Stimulated activated naive CD8-positive, alpha-beta T cell treated with anti-CD3 and anti-CD28 coated beads, Interleukin-15, amount 100 ng/mL, for 72 hours (primary cell): ENCODE results near the gene GMPR2.
"Not testable (repeated sequence)": the region's sequence is repeated elsewhere in the genome, so short reads cannot be mapped to it uniquely, and the experiment has no call there.

Source experiments
- ATAC-seq: fragments of 150-1000 bp; cut with Tn5 transposase; 2 replicates; pipeline ENCODE4 v1.10.0; 2021; ENCODE audit warnings: mild to moderate bottlenecking, moderate library complexity
- DNase-seq, 2 donors: peaks; one replicate each; pipeline ENCODE4 v3.0.0; 2021 to 2022
- H3K27ac Mint-ChIP-seq, 2 donors: one replicate each; pipeline ENCODE4 v1.8.0; 2022; ENCODE audit warnings: mild to moderate bottlenecking in 2 of 2, mixed read lengths in 2 of 2, moderate library complexity in 2 of 2
- H3K27me3 Mint-ChIP-seq: one replicate; pipeline ENCODE4 v1.8.0; 2022; ENCODE audit warnings: mixed read lengths
- H3K4me1 Mint-ChIP-seq: one replicate; pipeline ENCODE4 v1.8.0; 2022; ENCODE audit warnings: mild to moderate bottlenecking, mixed read lengths
- H3K4me3 Mint-ChIP-seq, 2 donors: one replicate each; pipeline ENCODE4 v1.8.0; 2022; ENCODE audit warnings: mild to moderate bottlenecking in 2 of 2, mixed read lengths in 2 of 2, moderate library complexity in 1 of 2
- H3K9me3 Mint-ChIP-seq, 2 donors: one replicate each; pipeline ENCODE4 v1.8.0; 2022; ENCODE audit warnings: mixed read lengths in 2 of 2

The GMPR2 gene

DNA sequence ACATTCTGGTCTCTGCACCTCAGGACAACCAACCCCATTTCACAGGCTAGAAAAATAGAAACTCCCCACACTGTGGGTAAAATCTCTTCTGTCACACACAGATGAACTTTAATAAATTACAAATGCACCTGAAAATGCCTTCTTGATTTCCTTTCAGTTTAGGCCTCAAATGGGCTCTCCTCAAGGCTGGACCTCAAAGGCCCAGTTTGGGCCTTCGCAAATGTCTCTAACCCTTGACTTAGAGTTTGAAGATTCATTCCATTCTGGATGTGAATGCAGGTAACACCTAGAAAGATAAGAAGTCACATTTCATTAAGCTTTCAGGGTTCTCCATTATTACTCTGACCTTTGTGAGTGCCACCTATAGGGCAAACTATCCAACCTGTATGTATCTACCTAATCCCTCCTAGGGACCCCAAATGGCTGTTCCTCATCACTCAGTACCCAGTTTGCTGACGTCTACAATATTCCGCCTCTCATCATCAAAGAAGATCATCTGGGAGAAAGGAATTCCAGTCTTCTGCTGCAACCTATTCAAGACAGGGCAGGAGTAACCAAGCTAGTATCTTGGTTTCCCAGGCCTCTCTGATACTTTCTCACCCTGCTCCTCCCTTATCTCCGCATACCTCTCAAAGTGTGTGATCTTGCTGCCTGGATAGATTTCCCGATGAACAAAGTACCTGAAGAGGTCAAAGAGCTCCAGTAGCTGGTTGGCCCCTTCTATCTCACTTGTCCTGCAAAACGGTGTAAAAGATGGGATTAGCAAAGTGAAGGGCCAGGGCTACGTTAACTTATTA is 18.7 kb upstream of the GMPR2 start:
- Mint-ChIP-seq H3K27me3 (no peaks in the 10 kb centered on the region), H3K4me3 (peak overlapping the region; percentile 92 to 94), H3K27ac (peak overlapping the region; percentile 98), H3K9me3 (no peaks in the 10 kb centered on the region), H3K4me1 (peaks cover 67% of the 10 kb centered on the region)
- ATAC-seq: no peak
- no peak for DNase-seq

DNA sequence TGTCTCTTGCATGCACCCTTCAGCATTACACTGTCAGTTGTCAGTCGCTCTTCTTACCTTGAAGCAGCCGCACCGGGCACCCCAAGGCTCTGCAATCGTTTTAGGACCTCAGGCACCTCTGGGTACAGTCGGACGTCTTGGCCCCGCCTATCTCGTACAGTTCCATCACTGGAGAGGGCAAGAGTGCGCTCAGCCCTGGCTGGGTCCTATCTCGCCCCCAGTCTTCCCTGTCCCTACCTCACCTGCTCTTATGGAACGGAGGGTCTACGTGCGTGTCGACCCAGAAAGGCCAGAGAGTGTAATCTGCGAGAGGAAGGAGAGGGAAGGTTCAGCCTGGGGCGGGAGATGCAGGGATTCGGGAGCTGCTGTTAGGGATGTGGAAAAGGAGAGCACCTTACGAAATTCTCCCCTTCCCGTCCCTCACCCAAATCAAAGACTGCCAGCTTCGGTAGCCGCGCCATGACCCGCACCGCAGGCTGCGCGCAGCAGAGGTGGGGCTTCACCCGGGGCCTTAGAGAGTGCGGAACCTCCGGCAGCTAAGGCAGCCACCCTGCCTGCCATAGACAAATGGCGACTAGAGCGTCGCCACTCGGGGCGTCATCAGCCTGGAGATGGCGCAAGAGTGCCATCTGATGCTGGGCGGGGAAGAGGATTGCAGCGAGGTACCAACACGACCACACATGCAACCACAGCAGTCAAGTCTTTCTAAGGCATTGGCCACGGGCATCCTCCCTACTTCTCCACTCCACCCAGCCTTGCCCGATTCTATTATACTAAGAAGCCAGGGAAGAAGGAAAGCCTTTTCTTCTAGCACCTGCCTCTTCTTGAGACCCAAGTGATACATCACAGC is 17.0 kb upstream of the GMPR2 start, which contains the start of gene MDP1:
MDP1 (minus strand) TSS at position 572 of the 850 bp plus-strand sequence; CDS start at position 461, 111 bp downstream.
- Mint-ChIP-seq H3K9me3 (no peaks in the 10 kb centered on the region), H3K4me1 (peaks cover 64% of the 10 kb centered on the region)

DNA sequence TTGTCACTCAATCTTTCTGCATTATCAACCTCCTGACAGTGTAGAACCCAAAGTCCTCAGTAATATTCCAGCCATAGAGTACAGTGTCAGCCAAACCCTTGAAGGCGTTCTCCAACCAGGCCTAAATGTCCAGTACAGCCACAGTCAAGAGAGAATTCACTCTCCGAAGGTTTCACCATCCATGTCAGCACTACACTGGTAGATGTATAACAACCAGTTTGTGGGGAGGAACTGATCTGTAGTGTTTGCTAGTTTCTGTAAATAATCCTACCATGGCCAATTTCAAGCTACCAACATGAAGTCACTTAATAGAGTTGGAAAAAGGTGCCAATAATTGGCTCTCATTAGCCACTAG is 16.4 kb upstream of the GMPR2 start:
- Mint-ChIP-seq H3K9me3 (no peaks in the 10 kb centered on the region), H3K4me3 (peak overlapping the region; percentile 92 to 94), H3K27me3 (no peaks in the 10 kb centered on the region), H3K27ac (peak overlapping the region; percentile 50 to 89), H3K4me1 (peaks cover 59% of the 10 kb centered on the region)
- DNase-seq (no peak), ATAC-seq (no peak)

More for the DNA sequence above, 17.0 kb upstream of the GMPR2 start, which contains the start of gene MDP1:
- no peaks in the 10 kb centered on the region for H3K27me3 Mint-ChIP-seq
- peak; percentile 81 for ATAC-seq
- peak within 1 kb of the TSS; percentile 88 to 89 for H3K27ac Mint-ChIP-seq
- peak within 1 kb of the TSS; percentile 92 to 94 for H3K4me3 Mint-ChIP-seq
- DNase-seq: peak; percentile 80 to 87

DNA sequence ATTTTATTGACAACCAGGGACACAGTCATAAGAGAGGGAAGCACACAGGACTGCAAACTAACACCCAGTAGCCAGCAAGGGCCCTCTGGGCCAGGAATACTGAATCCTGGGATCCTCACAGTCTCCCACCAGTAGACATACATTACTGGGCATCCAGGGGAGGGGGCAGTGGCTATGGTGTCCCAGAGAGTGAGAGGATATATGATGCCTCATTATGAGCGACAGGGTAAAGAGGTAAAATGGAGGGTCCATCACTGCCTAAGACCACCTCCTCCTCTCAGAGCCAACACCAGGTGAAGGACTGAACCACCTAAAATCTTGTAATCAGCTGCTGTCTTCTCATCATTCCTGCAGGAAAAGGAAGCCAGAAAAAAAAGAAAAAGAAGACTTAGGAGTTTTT is 15.9 kb upstream of the GMPR2 start:
- H3K4me3 Mint-ChIP-seq: not testable (repeated sequence)

DNA sequence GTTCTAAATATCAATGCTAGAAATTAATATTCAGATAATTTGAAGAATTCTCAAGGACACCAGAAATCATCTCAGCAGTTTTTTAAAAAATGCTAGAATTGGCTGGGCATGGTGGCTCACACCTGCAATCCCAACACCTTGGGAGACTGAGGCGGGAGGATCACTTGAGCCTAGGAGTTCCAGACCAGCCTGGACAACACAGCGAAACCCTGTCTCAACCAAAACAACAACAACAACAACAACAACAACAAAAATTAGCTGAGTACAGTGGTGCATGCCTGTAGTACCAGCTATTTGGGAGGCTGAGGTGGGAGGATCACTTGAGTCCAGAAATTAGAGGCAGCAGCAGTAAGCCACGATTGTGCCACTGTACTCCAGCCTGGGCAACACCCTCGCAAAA is 13.6 kb upstream of the GMPR2 start:
- Mint-ChIP-seq H3K27ac (no peak overlapping the region), H3K27me3 (no peaks in the 10 kb centered on the region), H3K4me1 (peaks cover 31% of the 10 kb centered on the region), H3K4me3 (no peak overlapping the region), H3K9me3 (no peaks in the 10 kb centered on the region)
- DNase-seq (no peak), ATAC-seq (no peak)

More for the DNA sequence above, 15.9 kb upstream of the GMPR2 start:
- H3K27me3 Mint-ChIP-seq, DNase-seq, H3K9me3 Mint-ChIP-seq, ATAC-seq: not testable (repeated sequence)
- Mint-ChIP-seq H3K4me1 (peaks cover 53% of the 10 kb centered on the region), H3K27ac (peak overlapping the region in 1 of 2 donors; percentile 88)

DNA sequence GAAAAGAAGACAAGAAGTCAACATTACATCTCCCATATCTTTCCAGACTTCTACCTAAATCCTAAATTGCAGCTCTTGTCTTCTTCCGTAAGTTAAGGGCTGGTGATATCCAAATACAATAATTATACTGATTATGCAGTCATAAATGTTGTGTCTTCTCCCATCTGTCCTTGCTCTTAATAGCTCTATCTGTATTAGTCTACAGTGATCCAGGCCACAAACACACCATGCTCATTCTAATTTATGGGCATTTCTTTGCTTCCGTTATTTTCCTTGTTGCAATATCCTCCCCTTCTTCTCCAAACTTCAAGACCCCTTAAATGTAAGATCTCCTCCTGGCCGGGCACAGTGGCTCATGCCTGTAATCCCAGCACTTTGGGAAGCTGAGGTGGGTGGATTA is 13.2 kb upstream of the GMPR2 start:
- Mint-ChIP-seq H3K4me1 (peaks cover 30% of the 10 kb centered on the region), H3K27ac (peak overlapping the region; percentile 48 to 74), H3K9me3 (no peaks in the 10 kb centered on the region), H3K27me3 (no peaks in the 10 kb centered on the region), H3K4me3 (no peak overlapping the region)
- ATAC-seq: no peak
- no peak for DNase-seq

DNA sequence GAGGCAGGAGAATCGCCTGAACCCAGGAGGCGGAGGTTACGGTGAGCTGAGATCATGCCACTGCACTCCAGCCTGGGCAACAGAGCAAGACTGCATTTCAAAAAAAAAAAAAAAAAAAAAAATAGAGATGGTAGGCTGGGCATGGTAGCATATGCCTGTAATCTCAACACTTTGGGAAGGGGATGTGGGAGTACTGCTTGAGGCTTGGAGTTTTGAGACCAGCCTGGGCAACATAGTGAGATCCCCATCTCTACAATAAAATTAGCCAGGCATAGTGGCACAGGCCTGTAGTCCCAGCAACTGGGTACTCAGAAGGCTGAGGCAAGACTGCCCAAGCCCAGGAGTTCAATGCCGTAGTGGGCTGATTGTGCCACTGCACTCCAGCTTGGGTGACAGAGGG is 9.7 kb upstream of the GMPR2 start:
- not testable (repeated sequence) for ATAC-seq, H3K4me3 Mint-ChIP-seq, H3K9me3 Mint-ChIP-seq, H3K27me3 Mint-ChIP-seq, H3K27ac Mint-ChIP-seq, DNase-seq
- H3K4me1 Mint-ChIP-seq: peaks cover 32% of the 10 kb centered on the region

DNA sequence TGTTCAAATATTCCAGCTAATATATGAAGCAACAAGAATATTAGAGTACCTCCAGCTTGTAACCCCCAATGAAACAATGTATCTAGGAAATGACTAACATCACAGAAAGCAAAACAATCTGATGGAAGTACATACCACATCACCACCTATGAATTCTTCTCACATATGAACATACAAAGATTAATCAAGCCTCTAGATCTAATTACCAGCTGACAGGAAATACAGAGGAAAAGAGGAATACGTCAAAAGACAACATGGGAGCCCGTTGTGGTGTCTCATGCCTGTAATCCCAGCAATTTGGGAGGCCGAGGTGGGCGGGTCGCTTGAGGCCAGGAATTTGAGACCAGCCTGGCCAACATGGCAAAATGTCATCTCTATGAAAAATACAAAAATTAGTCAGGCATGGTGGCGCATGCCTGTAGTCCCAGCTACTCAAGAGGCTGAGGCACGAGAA is 8.1 kb upstream of the GMPR2 start:
- Mint-ChIP-seq H3K27ac (peak overlapping the region in 1 of 2 donors; percentile 49), H3K27me3 (no peaks in the 10 kb centered on the region), H3K4me3 (no peak overlapping the region), H3K9me3 (no peaks in the 10 kb centered on the region), H3K4me1 (peaks cover 38% of the 10 kb centered on the region)
- DNase-seq (no peak), ATAC-seq (no peak)

DNA sequence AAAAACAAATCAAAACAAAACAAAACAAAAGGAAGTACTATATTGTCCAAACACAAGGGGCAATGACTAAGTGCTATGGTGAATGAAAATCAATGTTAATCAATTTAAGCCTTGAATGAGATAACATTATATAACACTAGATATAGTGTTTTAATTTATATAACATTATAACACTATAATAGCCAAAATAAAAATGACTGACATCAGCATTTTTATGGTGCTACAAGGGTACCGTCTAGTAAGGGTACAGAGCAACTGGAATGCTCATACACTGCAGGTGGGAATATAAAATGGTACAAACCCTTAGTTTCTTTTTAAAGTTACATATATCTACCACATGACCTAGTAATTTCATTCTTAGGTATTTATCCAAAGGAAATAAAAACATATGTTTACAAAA is 6.3 kb upstream of the GMPR2 start:
- H3K4me1 Mint-ChIP-seq: peaks cover 45% of the 10 kb centered on the region
- no peak for ATAC-seq
- H3K27ac Mint-ChIP-seq: no peak overlapping the region
- no peak overlapping the region for H3K4me3 Mint-ChIP-seq
- no peaks in the 10 kb centered on the region for H3K27me3 Mint-ChIP-seq
- no peaks in the 10 kb centered on the region for H3K9me3 Mint-ChIP-seq
- DNase-seq: no peak

DNA sequence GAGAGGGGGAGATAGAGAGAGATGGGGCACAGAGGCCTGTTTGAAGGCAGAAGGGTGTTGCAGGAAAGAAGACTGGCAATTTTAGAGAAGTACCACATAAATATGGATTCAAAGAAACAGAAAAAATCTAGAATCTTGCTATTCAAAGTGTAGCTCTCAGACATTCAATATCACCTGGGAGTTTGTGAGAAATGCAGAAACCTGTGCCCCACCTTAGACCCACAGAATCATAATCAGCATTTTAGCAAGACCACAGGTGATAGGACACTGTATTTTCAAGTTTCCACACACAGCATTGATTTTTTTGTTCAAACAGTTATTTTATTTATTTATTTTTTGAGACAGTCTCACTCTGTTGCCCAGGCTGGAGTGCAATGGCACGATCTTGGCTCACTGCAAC is 3.8 kb upstream of the GMPR2 start:
- H3K4me3 Mint-ChIP-seq: no peak overlapping the region
- no peak for ATAC-seq
- H3K27me3 Mint-ChIP-seq: no peaks in the 10 kb centered on the region
- H3K4me1 Mint-ChIP-seq: peaks cover 51% of the 10 kb centered on the region
- DNase-seq: no peak
- H3K27ac Mint-ChIP-seq: no peak overlapping the region
- no peaks in the 10 kb centered on the region for H3K9me3 Mint-ChIP-seq

DNA sequence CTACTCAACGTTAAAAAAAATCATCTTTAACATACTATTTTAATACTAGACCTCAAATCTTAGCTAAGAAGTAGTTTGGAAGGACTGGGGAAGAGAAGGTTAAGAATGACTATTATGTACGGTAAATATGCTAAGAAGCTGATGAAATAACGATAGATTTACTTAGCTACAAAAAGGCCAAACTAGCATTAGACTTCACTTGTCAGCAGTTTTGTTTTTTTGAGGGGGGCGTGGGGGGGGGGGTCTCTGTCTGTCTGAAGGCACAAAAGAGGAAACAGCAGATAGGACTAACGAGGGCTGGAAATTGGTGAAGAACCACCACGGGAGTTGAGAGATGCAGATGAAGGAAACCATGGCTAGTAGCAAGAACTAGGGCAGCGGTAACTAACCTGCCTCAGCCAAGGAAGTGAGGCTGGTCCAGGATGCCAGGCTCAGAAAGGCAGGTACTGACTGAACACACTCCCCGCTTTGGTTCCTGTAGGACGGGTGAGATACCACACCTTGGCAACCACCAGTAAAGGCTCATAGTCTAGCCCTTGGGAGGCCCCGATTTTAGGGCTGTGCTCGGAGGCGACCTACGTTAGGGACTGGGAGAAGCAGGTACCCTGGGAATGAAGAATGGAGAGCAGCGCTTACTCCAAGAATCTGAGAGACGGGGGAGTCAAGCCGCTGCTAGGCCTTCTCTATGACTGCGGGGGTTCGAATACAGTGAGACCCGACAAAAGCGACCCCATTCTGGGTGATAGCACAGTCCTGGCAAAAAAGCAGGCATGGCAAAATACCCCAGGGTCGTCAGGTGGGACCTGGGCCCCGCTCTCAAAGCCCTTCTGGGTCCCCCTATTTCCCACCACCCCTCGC is 1.2 kb upstream of the GMPR2 start:
- Mint-ChIP-seq H3K27ac (peak overlapping the region; percentile 91 to 96), H3K9me3 (no peaks in the 10 kb centered on the region), H3K4me3 (peak overlapping the region; percentile 86 to 88), H3K4me1 (peaks cover 55% of the 10 kb centered on the region), H3K27me3 (no peaks in the 10 kb centered on the region)
- ATAC-seq (peak; percentile 49), DNase-seq (peak; percentile 17 to 40)

DNA sequence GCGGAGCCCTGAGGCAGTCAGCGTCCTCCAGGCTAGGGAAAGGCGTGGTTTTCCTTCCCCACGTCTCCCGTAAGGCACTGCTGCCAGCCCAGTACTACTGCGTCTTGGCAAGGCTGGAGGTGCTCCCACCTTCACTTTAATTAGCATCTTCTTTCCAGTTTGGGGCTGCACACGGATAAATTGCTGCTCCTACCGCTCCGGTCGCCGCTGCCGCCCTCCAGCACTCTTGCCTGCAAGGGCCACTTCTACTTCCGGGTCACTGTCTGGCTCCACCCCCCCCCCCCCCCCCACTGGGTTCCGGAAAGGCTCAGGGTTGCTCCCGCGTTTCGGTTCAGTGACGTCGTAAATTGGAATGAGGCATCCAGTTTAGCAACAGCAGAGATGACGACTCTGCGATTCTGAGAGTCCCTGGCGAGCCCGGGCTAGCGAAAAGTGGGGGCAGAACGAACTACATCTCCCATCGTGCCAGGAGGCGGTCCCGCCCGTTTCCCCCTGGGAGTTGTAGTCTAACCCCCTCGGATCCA is 546 bp upstream of the GMPR2 start, which contains the start of gene NEDD8:
NEDD8 (minus strand) TSS at position 247 of the 524 bp plus-strand sequence; CDS start at position 147, 100 bp downstream.
- DNase-seq (peak; percentile 85 to 91), ATAC-seq (peak; percentile 91)
- Mint-ChIP-seq H3K9me3 (no peaks in the 10 kb centered on the region), H3K4me3 (peak within 1 kb of the TSS; percentile 86 to 88), H3K27ac (peak within 1 kb of the TSS; percentile 91 to 96), H3K4me1 (peaks cover 57% of the 10 kb centered on the region), H3K27me3 (no peaks in the 10 kb centered on the region)

DNA sequence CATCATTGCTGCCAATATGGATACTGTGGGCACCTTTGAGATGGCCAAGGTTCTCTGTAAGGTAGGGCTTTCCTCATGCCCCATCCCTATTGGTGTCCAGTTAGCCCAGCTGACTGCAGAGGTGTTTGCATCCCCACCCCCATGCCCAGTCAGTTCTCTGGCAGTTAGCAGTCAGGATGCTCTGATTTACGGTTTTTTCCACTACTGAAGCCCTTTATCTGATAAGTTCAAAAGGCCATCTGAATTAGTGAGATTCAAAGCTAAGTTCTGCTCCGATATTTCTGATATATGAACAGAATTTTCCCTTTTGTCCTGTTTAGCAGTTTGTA is 773 bp downstream of the GMPR2 start:
- ATAC-seq (no peak), DNase-seq (no peak)
- H3K27ac Mint-ChIP-seq: no peak overlapping the region
- H3K4me1 Mint-ChIP-seq: peaks cover 60% of the 10 kb centered on the region
- H3K27me3 Mint-ChIP-seq: no peaks in the 10 kb centered on the region
- H3K9me3 Mint-ChIP-seq: no peaks in the 10 kb centered on the region
- H3K4me3 Mint-ChIP-seq: peak overlapping the region; percentile 86 to 88

DNA sequence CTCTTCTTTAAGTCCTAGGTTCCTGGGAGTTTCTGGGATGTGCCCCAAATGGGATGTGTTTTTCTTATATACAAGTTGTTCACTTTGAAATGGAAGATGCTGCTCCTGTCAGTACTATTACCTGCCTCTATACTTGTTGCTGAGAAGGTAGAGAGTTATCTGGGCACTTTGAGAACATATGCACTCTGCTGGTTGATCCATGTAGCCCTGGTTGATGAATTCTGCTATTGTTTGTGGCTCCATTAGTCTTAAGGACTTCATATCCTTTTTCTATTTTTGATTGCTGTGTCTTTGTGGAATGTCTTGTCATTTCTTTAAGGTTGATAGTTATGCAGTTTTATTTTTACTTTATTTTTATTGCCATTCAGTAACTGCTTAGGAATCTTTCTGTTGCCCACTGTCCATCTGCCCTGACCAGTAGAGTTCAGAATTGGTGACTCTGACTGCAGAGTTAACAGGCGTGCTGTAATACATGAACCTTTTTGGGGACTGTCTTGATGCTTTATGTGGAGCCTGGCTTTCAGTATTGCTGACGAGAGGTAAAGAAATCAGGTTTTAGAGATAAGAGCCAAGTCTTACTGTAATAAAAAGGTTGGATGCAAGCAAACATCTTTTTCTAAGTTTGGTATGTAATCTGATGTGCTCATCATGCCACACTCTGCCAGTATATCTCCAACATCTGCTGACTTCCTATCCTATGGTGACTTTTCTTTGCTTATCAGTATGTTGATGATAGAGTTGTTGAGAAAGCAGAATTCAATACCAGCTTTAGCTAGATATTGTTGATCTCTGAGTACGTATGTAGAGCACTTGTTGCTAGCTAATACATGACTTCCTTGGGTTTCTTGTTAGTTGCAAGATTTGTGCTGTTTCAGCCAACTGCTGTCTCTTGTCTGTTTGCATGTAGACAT is 1.6 kb downstream of the GMPR2 start:
- ATAC-seq (no peak), DNase-seq (no peak)
- H3K4me1 Mint-ChIP-seq: peaks cover 64% of the 10 kb centered on the region
- H3K27ac Mint-ChIP-seq: no peak overlapping the region
- H3K4me3 Mint-ChIP-seq: peak overlapping the region; percentile 19 to 88
- no peaks in the 10 kb centered on the region for H3K9me3 Mint-ChIP-seq
- no peaks in the 10 kb centered on the region for H3K27me3 Mint-ChIP-seq
